Stimulated activated CD8-positive, alpha-beta memory T cell treated with anti-CD3 and anti-CD28 coated beads, Interleukin-4, amount 100 ng/mL, for 24 hours (primary cell): Measurements from ENCODE around the gene BNC2.

Experiments
- DNase-seq: peaks from one replicate; pipeline ENCODE4 v3.0.0-alpha.2; 2020; ENCODE audit warnings: low read depth

Gene BNC2

GRCh38 chr9:16671591-16672137, 198.8 kb downstream of the BNC2 start:
- no peak for DNase-seq

- DNase-seq, result no peak
Measured at GRCh38 chr9:16670791-16671190, 199.7 kb downstream of the BNC2 start.

- no peak for DNase-seq
Measured at GRCh38 chr9:16668734-16669295, 201.7 kb downstream of the BNC2 start.

- DNase-seq, result no peak
Measured at GRCh38 chr9:16664211-16664610, 206.3 kb downstream of the BNC2 start.

- DNase-seq, result no peak
Measured at GRCh38 chr9:16661816-16662215, 208.7 kb downstream of the BNC2 start.

GRCh38 chr9:16659096-16659495, 211.4 kb downstream of the BNC2 start:
- no peak for DNase-seq

- DNase-seq, result no peak
Measured at GRCh38 chr9:16656432-16657169, 213.9 kb downstream of the BNC2 start.

GRCh38 chr9:16654596-16655126, 215.8 kb downstream of the BNC2 start:
- no peak for DNase-seq

GRCh38 chr9:16653491-16654399, 216.7 kb downstream of the BNC2 start:
- no peak for DNase-seq

GRCh38 chr9:16652582-16652981, 217.9 kb downstream of the BNC2 start:
- DNase-seq, result no peak

GRCh38 chr9:16651446-16651964, 219.0 kb downstream of the BNC2 start:
- no peak for DNase-seq

- no peak for DNase-seq
Measured at GRCh38 chr9:16645970-16646369, 224.5 kb downstream of the BNC2 start.

- DNase-seq, result no peak
Measured at GRCh38 chr9:16642421-16643109, 227.9 kb downstream of the BNC2 start.

- DNase-seq, result no peak
Measured at GRCh38 chr9:16640649-16641048, 229.8 kb downstream of the BNC2 start.

- DNase-seq, result no peak
Measured at GRCh38 chr9:16639644-16640043, 230.8 kb downstream of the BNC2 start.

- DNase-seq, result no peak
Measured at GRCh38 chr9:16637911-16638310, 232.6 kb downstream of the BNC2 start.

GRCh38 chr9:16637218-16637617, 233.3 kb downstream of the BNC2 start:
- DNase-seq, result no peak

GRCh38 chr9:16633794-16634193, 236.7 kb downstream of the BNC2 start:
- DNase-seq, result no peak

- DNase-seq, result no peak
Measured at GRCh38 chr9:16628413-16628812, 242.1 kb downstream of the BNC2 start.

GRCh38 chr9:16627967-16628366, 242.5 kb downstream of the BNC2 start:
- DNase-seq, result no peak

GRCh38 chr9:16627521-16627920, 242.9 kb downstream of the BNC2 start:
- DNase-seq, result no peak
